ENCODE data around the gene STEEP1. TPM values are rescaled to one million over a fixed set of nuclear protein-coding genes. Genes with fewer than 3 reads are reported as not detected.
A peak's percentile ranks its signal among the peaks of the same experiment; 100 is the strongest.

Gene STEEP1
- 27.0 TPM for polyA plus RNA-seq (2013, experiment 1 of 4)
- polyA plus RNA-seq (2013, experiment 2 of 4) = 24.4 TPM
- polyA plus RNA-seq (2013, experiment 3 of 4) = 13.7 TPM
- polyA plus RNA-seq (2013, experiment 4 of 4) = 17.2 TPM

DNA sequence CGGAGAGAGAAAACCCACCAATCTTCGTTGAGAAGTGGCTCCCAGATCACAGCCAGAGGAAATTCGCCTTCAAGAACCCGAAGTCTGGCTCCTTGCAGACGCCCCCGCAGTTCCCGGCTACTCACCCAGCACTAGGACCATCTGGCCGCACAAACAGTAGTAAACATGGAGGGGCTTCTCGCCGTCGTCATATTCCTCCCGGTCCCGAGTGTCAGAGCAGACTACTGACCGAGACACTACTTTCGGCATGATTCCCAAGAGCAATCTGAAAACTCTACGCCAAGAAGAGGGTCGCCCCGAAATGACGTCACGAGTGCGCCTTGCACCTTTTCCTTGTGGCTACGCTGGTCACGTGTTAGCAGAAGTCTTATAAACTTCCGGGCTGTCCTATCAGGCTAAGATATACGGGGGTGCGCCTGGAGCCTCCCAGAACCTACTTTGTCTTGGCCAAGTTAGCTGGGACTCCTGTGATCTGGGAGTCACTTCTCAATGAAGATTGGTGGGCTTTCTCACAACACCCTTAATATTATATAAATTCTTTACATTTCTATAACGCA, at the start of gene STEEP1:
TSS of gene STEEP1 (minus strand) at position 303 of the 557 bp plus-strand sequence. CDS start at position 249, 54 bp downstream.
- WGBS, 2 experiments = 1% methylated on average over 26 of the region's 27 CpGs
- Histone ChIP-seq H3K27ac (ENCODE audit: insufficient read depth, low read depth, low read length, poor library complexity, severe bottlenecking) (no peak within 1 kb of the TSS), H3K4me3 (ENCODE audit: insufficient read depth, low read depth, low read length) (peak within 1 kb of the TSS; percentile 62), H3K27me3 (ENCODE audit: control insufficient read depth, insufficient read depth, low read length, poor library complexity, severe bottlenecking) (no peaks in the 10 kb centered on the region), H3K36me3 (ENCODE audit: control insufficient read depth, insufficient read depth, low read length) (peaks cover 3% of the 10 kb centered on the region), H3K4me1 (ENCODE audit: control insufficient read depth, insufficient read depth, low read length) (no peaks in the 10 kb centered on the region), H3K9me3 (ENCODE audit: control insufficient read depth, low read length) (no peaks in the 10 kb centered on the region)

DNA sequence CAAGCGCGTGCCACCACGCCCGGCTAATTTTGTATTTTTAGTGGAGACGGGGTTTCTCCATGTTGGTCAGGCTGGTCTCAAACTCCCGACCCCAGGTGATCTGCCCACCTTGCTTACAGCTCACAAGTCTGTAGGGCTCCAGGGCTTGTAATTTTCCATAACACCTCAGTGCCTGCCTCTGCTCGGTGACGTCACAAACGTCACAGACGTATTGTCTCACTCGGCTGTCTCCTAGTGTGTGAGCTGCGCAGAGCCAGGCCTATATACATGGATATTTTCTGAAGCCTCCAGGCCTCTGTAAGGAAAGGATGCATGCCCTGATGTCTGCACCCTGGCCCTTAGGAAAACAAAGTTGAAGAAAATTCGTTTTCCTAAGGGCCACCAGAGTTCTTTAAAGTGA, 49.6 kb upstream of the STEEP1 start:
- WGBS, 2 experiments = 90 to 91% methylated on average over 13 of the region's 13 CpGs
- H3K4me3 ChIP-seq (ENCODE audit: insufficient read depth, low read depth, low read length) = no peak overlapping the region
- no peaks in the 10 kb centered on the region for H3K36me3 ChIP-seq (ENCODE audit: control insufficient read depth, insufficient read depth, low read length)
- H3K4me1 ChIP-seq (ENCODE audit: control insufficient read depth, insufficient read depth, low read length) = no peaks in the 10 kb centered on the region
- no peak overlapping the region for H3K27ac ChIP-seq (ENCODE audit: insufficient read depth, low read depth, low read length, poor library complexity, severe bottlenecking)
- no peaks in the 10 kb centered on the region for H3K9me3 ChIP-seq (ENCODE audit: control insufficient read depth, low read length)
- H3K27me3 ChIP-seq (ENCODE audit: control insufficient read depth, insufficient read depth, low read length, poor library complexity, severe bottlenecking) = no peaks in the 10 kb centered on the region

DNA sequence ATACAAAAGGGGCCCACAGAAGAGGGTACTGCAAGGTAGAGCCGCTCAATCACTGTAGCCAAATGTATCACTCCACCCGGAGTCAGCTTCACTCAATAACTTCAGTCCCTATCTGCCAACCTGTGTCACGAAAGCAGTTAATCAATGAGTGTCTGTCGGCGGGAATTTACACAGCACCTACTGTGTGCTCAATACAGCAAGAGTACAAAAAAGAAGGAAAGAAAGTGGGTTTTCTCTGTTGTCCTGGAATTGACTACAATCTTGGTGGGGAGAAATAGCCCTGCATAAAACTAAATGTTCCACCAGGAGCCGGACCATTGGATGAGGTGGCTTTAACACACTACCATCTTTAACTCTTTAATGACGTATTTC, 41.8 kb upstream of the STEEP1 start:
- 89 to 92% methylated on average over 2 to 5 of the region's 7 CpGs for WGBS, 2 experiments
- no peaks in the 10 kb centered on the region for H3K4me1 ChIP-seq (ENCODE audit: control insufficient read depth, insufficient read depth, low read length)

GRCh38 chrX:119606280-119607017, 41.2 kb upstream of the STEEP1 start, which contains the start of gene NKRF:
TSS of gene NKRF (minus strand) at chrX:119606424.
- H3K36me3 ChIP-seq (ENCODE audit: control insufficient read depth, insufficient read depth, low read length) = no peaks in the 10 kb centered on the region
- H3K27ac ChIP-seq (ENCODE audit: insufficient read depth, low read depth, low read length, poor library complexity, severe bottlenecking) = no peak within 1 kb of the TSS
- H3K4me3 ChIP-seq (ENCODE audit: insufficient read depth, low read depth, low read length) = peak within 1 kb of the TSS; percentile 63
- WGBS, 2 experiments = 14 to 15% methylated on average over 46 of the region's 46 CpGs
- H3K27me3 ChIP-seq (ENCODE audit: control insufficient read depth, insufficient read depth, low read length, poor library complexity, severe bottlenecking) = no peaks in the 10 kb centered on the region
- H3K9me3 ChIP-seq (ENCODE audit: control insufficient read depth, low read length) = no peaks in the 10 kb centered on the region
- no peaks in the 10 kb centered on the region for H3K4me1 ChIP-seq (ENCODE audit: control insufficient read depth, insufficient read depth, low read length)

More for the DNA sequence above, 41.8 kb upstream of the STEEP1 start:
- no peak overlapping the region for H3K27ac ChIP-seq (ENCODE audit: insufficient read depth, low read depth, low read length, poor library complexity, severe bottlenecking)
- no peaks in the 10 kb centered on the region for H3K36me3 ChIP-seq (ENCODE audit: control insufficient read depth, insufficient read depth, low read length)
- H3K27me3 ChIP-seq (ENCODE audit: control insufficient read depth, insufficient read depth, low read length, poor library complexity, severe bottlenecking) = no peaks in the 10 kb centered on the region
- H3K4me3 ChIP-seq (ENCODE audit: insufficient read depth, low read depth, low read length) = no peak overlapping the region
- no peaks in the 10 kb centered on the region for H3K9me3 ChIP-seq (ENCODE audit: control insufficient read depth, low read length)

GRCh38 chrX:119605464-119606279, 40.5 kb upstream of the STEEP1 start:
- H3K9me3 ChIP-seq (ENCODE audit: control insufficient read depth, low read length) = no peaks in the 10 kb centered on the region
- H3K27ac ChIP-seq (ENCODE audit: insufficient read depth, low read depth, low read length, poor library complexity, severe bottlenecking) = no peak overlapping the region
- WGBS, 2 experiments = 0% methylated on average over 68 of the region's 68 CpGs

DNA sequence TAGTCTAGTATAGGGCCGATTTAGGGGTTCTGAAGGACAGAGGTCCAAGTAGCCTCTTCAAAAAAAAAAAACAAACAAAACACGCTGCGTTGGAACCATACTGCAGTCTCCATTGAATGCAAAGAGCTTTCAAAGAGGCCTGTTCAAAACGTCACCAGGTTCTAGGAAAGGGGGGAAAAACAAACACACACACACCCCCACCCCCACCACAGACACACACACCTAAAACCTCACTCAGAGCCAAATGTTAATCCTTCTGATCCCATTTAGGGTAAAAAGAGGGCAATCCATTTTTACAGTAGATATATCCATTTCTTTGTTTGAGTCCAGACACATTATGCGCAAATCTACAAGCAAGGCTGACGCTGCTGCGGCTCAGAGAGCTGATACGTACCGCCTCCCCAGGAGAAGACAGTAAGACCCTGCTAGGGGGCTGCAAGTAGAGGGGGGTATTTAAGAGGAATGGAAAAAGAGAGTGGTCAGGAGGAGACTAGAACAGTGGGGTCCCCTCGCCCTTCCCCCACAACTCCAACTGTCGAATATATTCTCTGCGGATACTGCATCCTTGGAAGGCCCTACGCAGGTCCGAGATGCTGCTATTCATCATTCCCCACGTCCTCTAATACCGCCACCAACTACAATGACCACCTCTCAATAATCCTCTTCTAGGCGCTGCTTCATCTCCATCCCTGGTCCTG, 39.7 kb upstream of the STEEP1 start:
- WGBS, 2 experiments = 21 to 27% methylated on average over 16 to 17 of the region's 17 CpGs
- Histone ChIP-seq H3K9me3 (ENCODE audit: control insufficient read depth, low read length) (no peaks in the 10 kb centered on the region), H3K4me1 (ENCODE audit: control insufficient read depth, insufficient read depth, low read length) (no peaks in the 10 kb centered on the region), H3K36me3 (ENCODE audit: control insufficient read depth, insufficient read depth, low read length) (no peaks in the 10 kb centered on the region), H3K27me3 (ENCODE audit: control insufficient read depth, insufficient read depth, low read length, poor library complexity, severe bottlenecking) (no peaks in the 10 kb centered on the region), H3K27ac (ENCODE audit: insufficient read depth, low read depth, low read length, poor library complexity, severe bottlenecking) (no peak overlapping the region), H3K4me3 (ENCODE audit: insufficient read depth, low read depth, low read length) (peak overlapping the region; percentile 63)

More at GRCh38 chrX:119605464-119606279, 40.5 kb upstream of the STEEP1 start:
- no peaks in the 10 kb centered on the region for H3K27me3 ChIP-seq (ENCODE audit: control insufficient read depth, insufficient read depth, low read length, poor library complexity, severe bottlenecking)
- H3K4me1 ChIP-seq (ENCODE audit: control insufficient read depth, insufficient read depth, low read length) = no peaks in the 10 kb centered on the region
- no peaks in the 10 kb centered on the region for H3K36me3 ChIP-seq (ENCODE audit: control insufficient read depth, insufficient read depth, low read length)
- H3K4me3 ChIP-seq (ENCODE audit: insufficient read depth, low read depth, low read length) = peak overlapping the region; percentile 63

- no peak overlapping the region for H3K4me3 ChIP-seq (ENCODE audit: insufficient read depth, low read depth, low read length)
Observed at GRCh38 chrX:119602701-119603255, 37.6 kb upstream of the STEEP1 start.

GRCh38 chrX:119589810-119590209, 24.6 kb upstream of the STEEP1 start:
- Histone ChIP-seq H3K27ac (ENCODE audit: insufficient read depth, low read depth, low read length, poor library complexity, severe bottlenecking) (no peak overlapping the region), H3K9me3 (ENCODE audit: control insufficient read depth, low read length) (no peaks in the 10 kb centered on the region), H3K4me3 (ENCODE audit: insufficient read depth, low read depth, low read length) (no peak overlapping the region), H3K36me3 (ENCODE audit: control insufficient read depth, insufficient read depth, low read length) (peaks cover 7% of the 10 kb centered on the region), H3K4me1 (ENCODE audit: control insufficient read depth, insufficient read depth, low read length) (no peaks in the 10 kb centered on the region), H3K27me3 (ENCODE audit: control insufficient read depth, insufficient read depth, low read length, poor library complexity, severe bottlenecking) (no peaks in the 10 kb centered on the region)
- 99 to 100% methylated on average over 4 to 5 of the region's 5 CpGs for WGBS, 2 experiments

More at GRCh38 chrX:119602701-119603255, 37.6 kb upstream of the STEEP1 start:
- H3K4me1 ChIP-seq (ENCODE audit: control insufficient read depth, insufficient read depth, low read length) = no peaks in the 10 kb centered on the region
- WGBS, 2 experiments = 92 to 93% methylated on average over 9 of the region's 9 CpGs
- H3K27ac ChIP-seq (ENCODE audit: insufficient read depth, low read depth, low read length, poor library complexity, severe bottlenecking) = no peak overlapping the region
- no peaks in the 10 kb centered on the region for H3K27me3 ChIP-seq (ENCODE audit: control insufficient read depth, insufficient read depth, low read length, poor library complexity, severe bottlenecking)
- no peaks in the 10 kb centered on the region for H3K36me3 ChIP-seq (ENCODE audit: control insufficient read depth, insufficient read depth, low read length)
- no peaks in the 10 kb centered on the region for H3K9me3 ChIP-seq (ENCODE audit: control insufficient read depth, low read length)

- H3K4me1 ChIP-seq (ENCODE audit: control insufficient read depth, insufficient read depth, low read length) = no peaks in the 10 kb centered on the region
- no peak overlapping the region for H3K4me3 ChIP-seq (ENCODE audit: insufficient read depth, low read depth, low read length)
- no peaks in the 10 kb centered on the region for H3K36me3 ChIP-seq (ENCODE audit: control insufficient read depth, insufficient read depth, low read length)
- WGBS, 2 experiments = 83 to 100% methylated on average over 2 of the region's 2 CpGs
- no peak overlapping the region for H3K27ac ChIP-seq (ENCODE audit: insufficient read depth, low read depth, low read length, poor library complexity, severe bottlenecking)
- H3K27me3 ChIP-seq (ENCODE audit: control insufficient read depth, insufficient read depth, low read length, poor library complexity, severe bottlenecking) = no peaks in the 10 kb centered on the region
- H3K9me3 ChIP-seq (ENCODE audit: control insufficient read depth, low read length) = no peaks in the 10 kb centered on the region
Observed at GRCh38 chrX:119583431-119584059, 18.3 kb upstream of the STEEP1 start.

Data from ectodermal cell (in vitro differentiated cells).